Dedifferentiated amniotic fluid mesenchymal stem cell (primary cell): ENCODE measurements around the gene PC.

Experiments
- DNase-seq: peaks from one replicate; pipeline ENCODE4 v3.0.0-alpha.2; 2016; ENCODE audit errors: extremely low spot score

The PC gene

DNA sequence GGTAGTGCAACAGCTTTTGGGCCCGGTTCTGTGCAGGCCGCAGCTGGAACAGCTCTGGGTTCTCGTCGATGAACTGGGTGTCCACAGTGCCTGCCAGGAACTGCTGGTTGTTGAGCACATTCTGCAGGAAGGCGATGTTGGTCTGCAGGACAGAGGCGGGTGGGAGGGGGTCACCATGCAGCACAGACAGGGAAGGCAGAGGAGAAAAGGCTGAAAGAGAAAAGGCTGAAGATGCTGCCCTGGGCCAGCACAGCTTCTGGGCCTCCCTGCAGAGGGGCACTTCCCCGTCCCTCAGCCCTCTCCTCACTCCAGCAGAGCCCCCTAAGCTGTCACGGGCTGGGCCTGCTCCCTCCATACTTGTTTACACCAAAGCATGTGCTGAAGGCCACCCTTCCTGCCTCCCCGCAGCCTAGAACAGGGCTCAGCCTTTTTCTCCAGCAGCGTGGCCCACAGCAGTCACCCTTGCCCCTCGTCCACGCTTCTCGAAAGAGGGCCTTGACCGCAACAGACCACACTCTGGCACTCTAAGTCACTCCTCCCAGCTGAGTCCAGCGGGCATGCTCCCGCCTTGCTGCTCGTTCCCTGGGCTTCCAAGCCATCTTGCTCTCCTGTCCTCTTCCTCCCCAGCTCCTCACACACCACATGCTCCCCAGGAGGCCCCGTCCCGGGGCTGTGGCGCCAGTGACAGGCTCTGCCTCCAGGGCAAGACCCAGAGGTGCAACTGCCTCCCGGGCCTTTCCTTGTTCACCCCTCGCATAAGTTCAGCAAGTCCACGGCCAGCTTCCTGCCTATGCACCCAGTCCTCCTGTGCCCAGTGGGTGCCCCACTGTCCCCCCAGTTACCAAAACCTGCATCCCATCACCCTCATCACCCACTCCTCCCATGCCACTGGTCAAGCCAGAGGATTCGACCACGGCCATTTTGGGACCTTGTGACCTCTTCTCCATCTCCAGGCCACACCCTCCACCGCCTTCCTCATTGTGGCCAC is 104.6 kb downstream of the PC start:
- no peak for DNase-seq

GRCh38 chr11:66852466-66853241 is 105.5 kb downstream of the PC start:
- DNase-seq, result no peak

GRCh38 chr11:66851698-66852465 is 106.3 kb downstream of the PC start:
- no peak for DNase-seq

DNA sequence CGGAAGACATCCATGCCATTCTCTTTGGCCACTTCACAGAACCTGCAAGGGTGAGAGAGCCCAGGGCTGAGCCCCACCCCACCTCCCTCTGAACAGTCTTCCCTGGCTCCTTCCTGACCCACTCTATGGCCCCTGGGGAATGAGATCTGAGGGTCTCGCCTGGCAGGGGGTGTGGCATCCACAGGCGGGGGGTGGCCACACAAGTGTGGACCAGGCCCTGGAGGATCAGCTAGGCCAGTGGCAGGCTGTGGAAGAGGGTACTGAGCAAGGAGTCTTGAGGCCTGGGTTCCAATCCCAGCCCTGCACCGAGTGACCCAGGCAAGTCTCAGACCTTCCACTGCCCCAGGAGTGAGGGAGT is 107.0 kb downstream of the PC start:
- no peak for DNase-seq

DNA sequence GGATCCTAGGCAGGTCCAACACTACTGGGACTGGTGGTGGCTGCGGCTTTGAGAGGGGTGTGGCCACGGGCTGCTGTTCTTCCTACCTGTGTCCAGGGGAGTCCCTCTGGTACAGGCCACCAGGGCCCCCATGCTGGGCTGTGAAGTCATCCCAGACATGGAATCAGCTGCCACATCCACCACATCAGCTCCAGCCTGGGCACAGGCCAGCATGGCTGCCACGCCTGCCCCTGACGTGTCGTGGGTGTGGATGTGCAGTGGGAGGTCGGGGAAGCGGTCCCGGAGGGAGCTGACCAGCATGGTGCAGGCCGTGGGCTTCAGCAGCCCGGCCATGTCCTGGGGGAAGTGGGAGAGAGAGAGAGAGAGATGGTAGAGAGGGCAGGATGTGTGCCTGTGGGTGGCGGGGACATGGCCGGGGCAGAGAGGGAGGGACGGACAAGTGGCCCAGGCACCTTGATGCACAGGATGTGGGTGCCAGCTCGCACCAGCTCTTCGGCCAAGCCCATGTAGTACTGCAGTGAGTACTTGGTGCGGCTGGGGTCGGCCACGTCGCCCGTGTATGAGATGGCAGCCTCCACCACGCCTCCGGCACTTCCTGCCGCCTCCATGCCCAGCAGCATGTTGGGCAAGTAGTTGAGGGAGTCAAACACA is 107.5 kb downstream of the PC start:
- no peak for DNase-seq

- DNase-seq, result no peak
Measured at GRCh38 chr11:66850235-66850587, 108.0 kb downstream of the PC start.

DNA sequence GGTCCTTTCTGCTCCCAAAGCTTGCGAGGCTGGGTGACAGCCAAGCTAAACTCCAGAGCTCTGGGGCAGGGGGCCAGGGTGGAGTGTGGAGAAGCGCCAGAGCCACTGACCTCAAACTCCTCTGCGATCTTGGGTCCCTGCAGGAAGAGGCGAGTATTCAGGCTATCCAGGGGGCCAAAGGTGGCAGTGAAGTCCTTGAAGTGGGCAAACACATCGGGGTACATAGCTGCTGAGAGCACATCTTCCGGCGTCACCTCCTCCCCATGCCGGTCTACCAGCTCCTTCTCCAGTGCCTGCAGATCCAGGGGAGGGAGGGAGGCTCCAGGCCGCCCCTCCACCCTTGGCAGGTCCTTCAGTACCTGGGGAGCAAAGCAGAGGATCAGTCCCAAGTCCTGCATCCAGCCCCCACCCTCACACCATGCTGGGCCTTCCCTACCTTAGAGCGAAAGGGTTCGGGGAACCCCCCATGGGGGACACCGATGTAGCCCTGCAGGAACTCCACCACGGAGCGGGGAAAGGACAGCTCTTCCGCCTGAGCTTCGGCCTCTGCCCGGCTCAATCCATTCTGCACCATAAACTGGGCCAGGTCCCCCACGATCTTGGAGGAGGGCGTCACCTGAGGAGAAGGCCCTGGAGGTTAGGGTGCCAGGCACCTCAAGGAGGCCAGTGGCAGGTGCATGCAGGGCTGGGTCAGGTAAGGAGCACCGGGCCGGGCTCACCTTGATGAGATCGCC is 108.5 kb downstream of the PC start:
- DNase-seq, result no peak

- no peak for DNase-seq
Measured at GRCh38 chr11:66848671-66849500, 109.3 kb downstream of the PC start.

DNA sequence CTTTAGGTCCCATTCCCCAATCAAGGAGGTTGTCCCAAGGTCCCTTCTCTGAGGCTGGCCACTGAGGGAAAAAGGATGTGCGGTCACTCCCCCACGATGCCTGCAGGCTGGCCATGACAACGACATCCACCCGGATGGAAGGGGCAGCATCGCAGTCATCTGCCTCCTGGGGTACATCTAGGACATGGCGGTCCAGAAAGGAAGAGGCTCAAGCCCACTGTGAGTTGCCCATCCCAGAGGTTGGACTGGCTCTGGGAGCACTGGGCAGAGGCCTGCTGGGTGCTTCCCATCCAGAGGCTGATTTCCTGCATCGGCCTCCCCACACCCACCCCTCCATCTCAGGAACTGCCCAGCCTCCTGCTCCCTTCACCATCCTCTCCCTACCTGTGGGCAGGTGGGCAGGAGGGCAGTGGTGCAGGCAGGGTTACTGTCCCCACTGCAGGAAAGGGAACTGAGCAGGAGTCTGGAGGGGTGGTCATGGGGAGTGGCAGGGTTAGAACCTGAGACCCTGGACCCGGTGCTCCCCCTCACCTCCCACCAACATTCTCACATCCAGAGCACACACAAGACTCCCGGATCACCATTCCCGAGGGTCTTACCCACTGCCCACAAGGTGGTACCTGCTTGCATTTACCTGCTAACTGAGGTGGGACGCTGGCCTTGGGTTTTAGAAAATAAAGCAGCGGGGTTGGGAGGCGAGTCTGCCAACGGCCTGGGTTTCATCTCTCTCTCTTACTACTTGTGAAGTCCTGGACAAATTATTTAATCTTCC is 110.5 kb downstream of the PC start:
- DNase-seq, result no peak

- DNase-seq, result no peak
Measured at GRCh38 chr11:66846671-66847091, 111.5 kb downstream of the PC start.

DNA sequence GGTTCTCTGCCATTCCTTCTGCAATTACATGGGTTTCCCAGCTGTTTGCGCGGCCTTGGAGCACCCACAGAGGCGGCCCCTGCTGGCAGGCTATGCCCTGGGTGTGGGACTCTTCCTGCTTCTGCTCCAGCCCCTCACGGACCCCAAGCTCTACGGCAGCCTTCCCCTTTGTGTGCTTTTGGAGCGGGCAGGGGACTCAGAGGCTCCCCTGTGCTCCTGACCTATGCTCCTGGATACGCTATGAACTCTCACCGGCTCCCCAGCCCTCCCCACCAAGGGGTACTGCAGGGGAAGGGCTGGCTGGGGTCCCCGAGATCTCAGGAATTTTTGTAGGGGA is 112.3 kb downstream of the PC start:
- DNase-seq, result no peak

DNA sequence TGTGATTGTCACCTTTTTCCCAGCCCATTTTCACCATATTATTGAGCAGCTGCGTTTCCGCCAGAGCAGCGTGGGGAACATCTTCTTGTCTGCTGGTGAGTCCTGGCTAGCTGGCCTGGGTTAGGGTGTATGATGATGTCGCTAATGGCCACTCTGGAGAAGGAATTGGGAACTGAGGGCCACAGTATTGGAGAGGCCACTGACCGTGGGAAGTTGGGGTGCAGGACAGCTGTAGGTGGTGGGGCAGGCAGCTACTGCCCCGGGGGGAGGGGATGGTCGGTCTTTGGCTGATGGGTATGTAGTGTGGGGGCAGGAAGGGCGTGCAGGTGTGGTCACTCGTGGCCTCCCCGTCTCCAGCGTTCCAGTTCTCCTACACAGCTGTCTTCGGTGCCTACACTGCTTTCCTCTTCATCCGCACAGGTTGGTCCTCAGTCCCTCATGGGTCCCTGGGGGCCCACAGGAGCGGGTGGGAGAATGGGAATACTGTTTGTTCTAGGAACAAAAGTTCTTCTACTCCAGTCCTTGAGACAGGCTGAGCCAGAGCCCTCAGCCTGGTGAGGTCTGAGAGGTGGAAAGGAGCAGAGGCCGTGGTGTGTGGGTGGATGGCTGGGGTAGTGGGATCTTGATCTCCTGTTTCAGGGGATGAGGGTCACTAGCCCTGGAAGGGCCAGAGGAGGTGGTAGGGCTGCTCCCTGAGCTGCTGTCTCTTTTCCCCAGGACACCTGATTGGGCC is 112.9 kb downstream of the PC start:
- DNase-seq, result no peak

DNA sequence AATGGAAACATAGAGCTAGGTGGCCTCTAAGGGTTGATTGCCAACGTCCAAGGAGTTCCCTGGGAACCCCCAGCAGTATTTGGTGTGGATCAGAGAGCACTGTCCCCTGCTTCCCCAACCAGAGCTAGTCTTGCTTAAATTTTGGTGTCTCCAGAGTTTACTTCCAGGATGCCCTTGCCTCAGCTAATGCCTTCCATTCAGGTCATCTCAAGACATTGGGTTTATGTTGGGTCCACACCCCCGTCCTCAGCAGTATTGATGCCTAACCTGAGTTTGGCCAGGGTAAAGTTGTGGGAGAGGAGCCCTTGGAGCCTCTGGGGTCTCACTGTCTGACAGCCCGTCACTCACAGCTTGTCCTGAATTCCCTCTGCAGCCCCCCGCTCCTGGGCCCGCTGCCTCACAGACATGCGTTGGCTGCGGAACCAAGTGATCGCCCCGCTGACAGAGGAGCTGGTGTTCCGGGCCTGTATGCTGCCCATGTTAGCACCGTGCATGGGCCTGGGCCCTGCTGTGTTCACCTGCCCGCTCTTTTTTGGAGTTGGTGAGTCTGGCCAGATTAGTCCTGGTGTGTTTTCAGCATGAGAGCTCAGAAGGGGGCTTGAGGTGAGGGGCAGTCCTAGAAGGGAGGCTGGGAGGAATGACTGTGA is 113.6 kb downstream of the PC start:
- DNase-seq, result no peak

DNA sequence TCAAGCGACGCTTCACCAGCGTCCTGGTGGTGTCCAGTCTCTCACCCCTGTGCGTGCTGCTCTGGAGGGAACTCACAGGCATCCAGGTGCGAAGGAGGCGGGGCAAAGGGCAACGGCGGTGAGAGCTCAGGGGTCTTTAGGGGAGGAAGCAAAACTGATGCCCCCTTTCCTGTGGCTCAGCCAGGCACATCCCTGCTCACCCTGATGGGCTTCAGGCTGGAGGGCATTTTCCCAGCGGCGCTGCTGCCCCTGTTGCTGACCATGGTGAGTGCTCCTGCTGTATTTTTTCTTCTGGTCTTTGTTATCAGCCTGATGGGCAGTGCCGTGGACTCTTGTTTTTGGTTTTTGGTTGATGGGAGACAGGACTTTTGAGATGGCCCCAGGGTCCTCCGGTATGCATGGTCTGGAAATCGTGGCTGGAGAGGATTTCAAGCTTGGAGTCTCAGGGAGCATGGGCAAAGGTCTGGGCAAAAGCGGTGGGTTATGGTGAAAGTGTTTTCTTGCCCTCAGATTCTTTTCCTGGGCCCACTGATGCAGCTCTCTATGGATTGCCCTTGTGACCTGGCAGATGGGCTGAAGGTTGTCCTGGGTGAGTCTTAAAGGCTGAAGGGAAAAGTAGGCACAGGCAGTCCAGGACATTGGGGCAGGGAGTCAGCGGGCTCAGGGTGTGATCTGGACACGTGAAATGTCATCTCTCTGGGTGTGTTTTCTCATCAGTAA is 114.2 kb downstream of the PC start:
- DNase-seq, result no peak

DNA sequence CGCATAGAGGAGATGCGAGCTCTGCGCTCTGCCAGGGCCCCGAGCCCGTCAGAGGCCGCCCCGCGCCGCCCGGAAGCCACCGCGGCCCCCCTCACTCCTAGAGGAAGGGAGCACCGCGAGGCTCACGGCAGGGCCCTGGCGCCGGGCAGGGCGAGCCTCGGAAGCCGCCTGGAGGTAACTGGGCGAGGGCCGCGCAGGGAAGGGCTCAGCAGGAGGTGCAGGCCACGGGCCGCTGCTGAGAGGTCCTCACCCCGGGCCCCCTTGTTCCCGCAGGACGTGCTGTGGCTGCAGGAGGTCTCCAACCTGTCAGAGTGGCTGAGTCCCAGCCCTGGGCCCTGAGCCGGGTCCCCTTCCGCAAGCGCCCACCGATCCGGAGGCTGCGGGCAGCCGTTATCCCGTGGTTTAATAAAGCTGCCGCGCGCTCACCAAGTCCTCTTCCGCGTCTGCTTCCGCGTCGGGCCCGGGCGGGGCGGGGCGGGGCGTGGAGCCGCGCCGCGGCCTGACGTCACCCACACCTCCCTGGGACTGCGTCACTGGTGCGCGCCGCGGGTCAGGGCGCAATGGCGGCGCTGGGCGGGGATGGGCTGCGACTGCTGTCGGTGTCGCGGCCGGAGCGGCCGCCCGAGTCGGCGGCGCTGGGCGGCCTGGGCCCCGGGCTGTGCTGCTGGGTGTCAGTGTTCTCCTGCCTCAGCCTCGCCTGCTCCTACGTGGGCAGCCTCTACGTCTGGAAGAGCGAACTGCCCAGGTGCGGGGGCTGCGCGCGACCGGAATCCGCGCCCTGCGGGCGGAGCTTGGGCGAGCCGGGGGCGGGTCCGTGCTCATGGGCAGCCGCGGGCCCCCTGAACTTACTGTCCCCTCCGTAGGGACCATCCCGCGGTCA is 115.0 kb downstream of the PC start, which contains the start of gene RCE1:
TSS of gene RCE1 (plus strand) at position 546 of the 880 bp plus-strand sequence. CDS start at position 561, 15 bp downstream.
- DNase-seq, result peak; percentile 74

DNA sequence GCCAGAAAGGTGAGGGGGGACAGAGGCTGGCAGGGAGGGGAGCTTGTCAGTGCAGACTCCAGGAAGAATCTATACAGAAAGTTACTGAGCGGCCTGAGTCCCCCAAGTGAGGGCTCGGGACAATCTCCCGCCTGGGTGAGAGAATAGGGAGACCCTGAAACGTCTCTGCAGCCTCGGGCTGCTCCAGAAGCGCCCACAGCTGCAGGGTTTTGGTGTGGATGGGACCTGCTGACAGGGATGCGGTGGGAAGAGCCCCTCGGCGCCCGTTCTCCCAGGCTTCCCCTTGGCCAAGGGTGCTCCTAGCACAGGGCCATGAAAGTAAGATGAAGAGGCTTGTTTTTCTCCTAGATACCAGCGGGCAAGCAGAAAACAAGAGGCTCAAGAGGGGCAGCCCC is 115.7 kb downstream of the PC start:
- no peak for DNase-seq
